Endodermal cell (in vitro differentiated cells): ENCODE data around the gene RNF181. TPM values are rescaled to one million over a fixed set of nuclear protein-coding genes. Genes with fewer than 3 reads are reported as not detected.

Experiments
- DNase-seq: peaks from one replicate; pipeline ENCODE4 v3.0.0-alpha.2; 2017
- H3K27ac ChIP-seq: 2 replicates; pipeline ENCODE4 v1.5.1; 2013; ENCODE audit warnings: mild to moderate bottlenecking, low read depth, low read length, moderate library complexity
- H3K27me3 ChIP-seq: 2 replicates; pipeline ENCODE4 v1.6.1; 2013; ENCODE audit warnings: mild to moderate bottlenecking, low read length, moderate library complexity; ENCODE audit not compliant: insufficient read depth, control insufficient read depth, poor library complexity, severe bottlenecking
- H3K36me3 ChIP-seq: 2 replicates; pipeline ENCODE4 v1.7.0; 2013; ENCODE audit warnings: mild to moderate bottlenecking, low read length, moderate library complexity; ENCODE audit not compliant: control insufficient read depth, insufficient read depth
- H3K4me1 ChIP-seq: one replicate; pipeline ENCODE4 v1.7.0; 2013; ENCODE audit warnings: low read length; ENCODE audit not compliant: control insufficient read depth, insufficient read depth
- H3K4me3 ChIP-seq: 2 replicates; pipeline ENCODE4 v1.5.1; 2013; ENCODE audit warnings: mild to moderate bottlenecking, low read length, moderate library complexity
- H3K9ac ChIP-seq: 2 replicates; pipeline ENCODE4 v1.6.1; 2013; ENCODE audit warnings: mild to moderate bottlenecking, low read length, moderate library complexity; ENCODE audit not compliant: poor library complexity, severe bottlenecking; ENCODE audit errors: extremely low read depth
- H3K9me3 ChIP-seq: 2 replicates; pipeline ENCODE4 v1.6.1; 2013; ENCODE audit warnings: mild to moderate bottlenecking, low read length, moderate library complexity; ENCODE audit not compliant: control insufficient read depth
- H3K27ac Mint-ChIP-seq: 2 replicates; pipeline ENCODE4 v1.8.0; 2020; ENCODE audit warnings: mixed read lengths
- H3K27me3 Mint-ChIP-seq: 2 replicates; pipeline ENCODE4 v1.8.0; 2021; ENCODE audit warnings: mild to moderate bottlenecking, mixed read lengths; ENCODE audit not compliant: insufficient read depth
- H3K36me3 Mint-ChIP-seq: 2 replicates; pipeline ENCODE4 v1.8.0; 2020; ENCODE audit warnings: low read depth, mixed read lengths
- H3K4me1 Mint-ChIP-seq: 2 replicates; pipeline ENCODE4 v1.8.0; 2020; ENCODE audit warnings: mixed read lengths
- H3K4me3 Mint-ChIP-seq: 2 replicates; pipeline ENCODE4 v1.8.0; 2020; ENCODE audit warnings: mild to moderate bottlenecking, moderate library complexity, mixed read lengths
- H3K9me3 Mint-ChIP-seq: 2 replicates; pipeline ENCODE4 v1.8.0; 2020; ENCODE audit warnings: mild to moderate bottlenecking, mixed read lengths
- WGBS, 2 experiments: methylation state at CpG; one replicate each; pipeline versions ENCODE4 v1.1.5 to v1.1.7; 2013; ENCODE audit warnings: missing lambda C conversion rate in 2 of 2, mixed read lengths in 1 of 2; ENCODE audit not compliant: insufficient coverage in 1 of 2, insufficient read length in 1 of 2; 5-methylcytosine and 5-hydroxymethylcytosine counted together
- total RNA-seq, 2 donors: library from RNA; stranded (reverse); fragmentation: NEBNext Ultra II Directional in 1 of 2; extraction: Animal tissue kit (Norgen Biotek cat#: 25700) in 1 of 2; gene quantifications; 2 replicates in 1 of 2; 3 replicates in 1 of 2; pipeline ENCODE4 v1.2.1, GENCODE V29; 2021
- TF ChIP-seq, protein P1 (sequence below): fragments of 200-600 bp; sonication (generic); conservative IDR thresholded peaks from 2 replicates; pipeline ENCODE4 v1.5.0; 2021; ENCODE audit warnings: antibody characterized with exemption, mild to moderate bottlenecking

RNF181 gene
- total RNA-seq, 2 donors from 2014 or later = 113 to 118 TPM

DNA sequence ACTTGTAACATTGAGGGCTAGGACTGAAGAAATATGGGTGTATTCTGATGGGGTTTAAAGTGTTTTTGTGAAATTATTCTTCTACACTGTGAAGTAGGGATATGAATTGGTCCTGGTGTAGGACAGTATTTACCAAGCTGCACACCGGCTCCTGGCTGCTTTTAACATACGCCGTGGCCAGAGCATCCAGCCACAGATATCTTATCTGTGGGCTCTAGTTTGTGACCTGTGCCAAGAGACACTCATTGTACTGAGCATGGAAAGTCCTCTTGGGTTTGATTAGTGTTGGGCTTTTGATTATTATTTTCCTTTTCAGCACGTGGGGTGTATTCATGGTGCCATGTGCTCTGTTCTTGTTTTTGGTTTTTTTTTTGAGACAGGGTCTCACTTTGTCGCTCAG, 28.4 kb downstream of the RNF181 start:
- whole genome bisulfite sequencing, 2 experiments = 97 to 98% methylated on average over 5 of the region's 5 CpGs
- DNase-seq = no peak
- no peak overlapping the region for H3K9ac ChIP-seq
- TF ChIP-seq, protein P1, sequence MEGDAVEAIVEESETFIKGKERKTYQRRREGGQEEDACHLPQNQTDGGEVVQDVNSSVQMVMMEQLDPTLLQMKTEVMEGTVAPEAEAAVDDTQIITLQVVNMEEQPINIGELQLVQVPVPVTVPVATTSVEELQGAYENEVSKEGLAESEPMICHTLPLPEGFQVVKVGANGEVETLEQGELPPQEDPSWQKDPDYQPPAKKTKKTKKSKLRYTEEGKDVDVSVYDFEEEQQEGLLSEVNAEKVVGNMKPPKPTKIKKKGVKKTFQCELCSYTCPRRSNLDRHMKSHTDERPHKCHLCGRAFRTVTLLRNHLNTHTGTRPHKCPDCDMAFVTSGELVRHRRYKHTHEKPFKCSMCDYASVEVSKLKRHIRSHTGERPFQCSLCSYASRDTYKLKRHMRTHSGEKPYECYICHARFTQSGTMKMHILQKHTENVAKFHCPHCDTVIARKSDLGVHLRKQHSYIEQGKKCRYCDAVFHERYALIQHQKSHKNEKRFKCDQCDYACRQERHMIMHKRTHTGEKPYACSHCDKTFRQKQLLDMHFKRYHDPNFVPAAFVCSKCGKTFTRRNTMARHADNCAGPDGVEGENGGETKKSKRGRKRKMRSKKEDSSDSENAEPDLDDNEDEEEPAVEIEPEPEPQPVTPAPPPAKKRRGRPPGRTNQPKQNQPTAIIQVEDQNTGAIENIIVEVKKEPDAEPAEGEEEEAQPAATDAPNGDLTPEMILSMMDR = no peak
- no peaks in the 10 kb centered on the region for H3K27me3 ChIP-seq
- H3K4me1 ChIP-seq = no peaks in the 10 kb centered on the region
- no peaks in the 10 kb centered on the region for H3K9me3 Mint-ChIP-seq
- H3K36me3 Mint-ChIP-seq = peaks cover 74% of the 10 kb centered on the region
- no peaks in the 10 kb centered on the region for H3K27me3 Mint-ChIP-seq
- H3K4me3 Mint-ChIP-seq = no peak overlapping the region
- peaks cover 90% of the 10 kb centered on the region for H3K36me3 ChIP-seq
- no peaks in the 10 kb centered on the region for H3K4me1 Mint-ChIP-seq
- H3K9me3 ChIP-seq = no peaks in the 10 kb centered on the region
- no peak overlapping the region for H3K4me3 ChIP-seq
- no peak overlapping the region for H3K27ac ChIP-seq
- H3K27ac Mint-ChIP-seq = no peak overlapping the region

DNA sequence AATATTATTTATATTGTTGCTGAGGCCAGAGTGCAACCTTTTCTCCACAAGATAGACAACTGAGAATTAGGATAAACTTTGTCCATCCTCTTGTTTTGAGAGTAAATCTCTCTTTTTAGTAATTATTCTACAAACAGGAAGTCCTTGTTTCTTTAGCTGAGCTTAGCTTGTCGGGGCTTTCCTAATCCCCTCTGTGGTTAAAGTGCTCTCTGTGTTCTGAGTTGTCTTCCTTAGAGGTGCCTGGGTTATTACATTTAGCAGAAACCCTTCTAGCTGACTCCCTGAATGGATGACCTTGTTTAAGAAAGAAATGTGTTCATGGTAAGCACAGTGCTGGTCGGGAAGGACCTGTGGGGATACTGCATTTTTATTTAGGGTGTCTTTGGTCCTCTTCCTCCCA, 33.1 kb downstream of the RNF181 start:
- H3K4me3 ChIP-seq = no peak overlapping the region
- 98 to 100% methylated on average over 2 of the region's 2 CpGs for WGBS, 2 experiments
- H3K9me3 ChIP-seq = no peaks in the 10 kb centered on the region
- H3K36me3 Mint-ChIP-seq = peaks cover 89% of the 10 kb centered on the region
- H3K4me3 Mint-ChIP-seq = no peak overlapping the region
- no peaks in the 10 kb centered on the region for H3K27me3 Mint-ChIP-seq
- no peak overlapping the region for H3K27ac ChIP-seq
- no peaks in the 10 kb centered on the region for H3K9me3 Mint-ChIP-seq
- H3K4me1 Mint-ChIP-seq = no peaks in the 10 kb centered on the region
- TF ChIP-seq, protein P1 = no peak
- DNase-seq = no peak
- H3K4me1 ChIP-seq = no peaks in the 10 kb centered on the region
- H3K27me3 ChIP-seq = no peaks in the 10 kb centered on the region
- no peak overlapping the region for H3K27ac Mint-ChIP-seq
- no peak overlapping the region for H3K9ac ChIP-seq
- H3K36me3 ChIP-seq = peaks cover 89% of the 10 kb centered on the region

GRCh38 chr2:85631316-85631715, 35.8 kb downstream of the RNF181 start:
- Histone ChIP-seq H3K9me3 (no peaks in the 10 kb centered on the region), H3K36me3 (peaks cover 84% of the 10 kb centered on the region), H3K4me3 (no peak overlapping the region), H3K4me1 (no peaks in the 10 kb centered on the region), H3K27me3 (no peaks in the 10 kb centered on the region), H3K27ac (no peak overlapping the region), H3K9ac (no peak overlapping the region)
- Mint-ChIP-seq H3K27ac (no peak overlapping the region), H3K4me1 (no peaks in the 10 kb centered on the region), H3K36me3 (peaks cover 83% of the 10 kb centered on the region), H3K27me3 (no peaks in the 10 kb centered on the region), H3K4me3 (no peak overlapping the region), H3K9me3 (no peaks in the 10 kb centered on the region)
- TF ChIP-seq, protein P1 = no peak
- 100% methylated on average over 3 of the region's 3 CpGs; no CpG with 5 or more reads in 1 of the 2 experiments for WGBS, 2 experiments
- no peak for DNase-seq
